H1 (cell line): Measurements from ENCODE around the gene ACTA2.

Experiments used
- POLR2A ChIP-seq, 2 experiments: IDR thresholded peaks; 1 replicate in 1 of 2; 2 replicates in 1 of 2; pipeline ENCODE4 v1.6.1; 2011; ENCODE audit warnings: low read depth in 2 of 2, low read length in 2 of 2, mild to moderate bottlenecking in 2 of 2; ENCODE audit errors: control extremely low read depth in 1 of 2
- SIX5 ChIP-seq: IDR thresholded peaks from 2 replicates; pipeline ENCODE4 v1.6.1; 2011; ENCODE audit warnings: mild to moderate bottlenecking, low read depth, low read length
- TF ChIP-seq, protein P1 (sequence below), 3 experiments: IDR thresholded peaks; 1 replicate in 2 of 3; 2 replicates in 1 of 3; pipeline versions ENCODE4 v1.5.1 to v1.6.1; 2011; ENCODE audit warnings: low read length in 3 of 3, mild to moderate bottlenecking in 3 of 3, inconsistent platforms in 2 of 3, low read depth in 1 of 3, moderate library complexity in 1 of 3; ENCODE audit not compliant: insufficient read depth in 1 of 3; ENCODE audit errors: control extremely low read depth in 1 of 3

DNA sequence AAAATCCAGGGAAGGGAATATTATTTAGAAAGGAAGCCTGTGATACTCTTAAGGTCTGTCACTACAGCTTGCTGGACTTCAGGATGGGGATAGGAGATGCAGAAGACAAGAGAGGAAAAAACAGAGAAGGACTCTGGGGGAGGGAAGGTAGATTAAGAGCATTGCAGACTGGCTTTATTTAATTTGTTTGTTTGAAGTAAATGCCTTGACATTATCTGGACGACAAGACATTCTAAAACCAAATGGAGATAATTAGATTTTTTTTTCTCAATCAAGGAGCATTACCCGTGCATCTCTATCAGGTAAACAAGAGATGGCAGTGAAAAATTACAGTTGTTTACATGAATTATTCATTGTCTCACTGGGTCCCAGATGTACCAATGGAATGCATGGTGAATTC lies 24.3 kb downstream of the ACTA2 start:
- no peak for TF ChIP-seq POLR2A (IDR thresholded peaks at IDR 0.05; ENCODE audit: control extremely low read depth in 1 of 2, low read depth in 2 of 2, low read length in 2 of 2)
- TF ChIP-seq, protein P1, sequence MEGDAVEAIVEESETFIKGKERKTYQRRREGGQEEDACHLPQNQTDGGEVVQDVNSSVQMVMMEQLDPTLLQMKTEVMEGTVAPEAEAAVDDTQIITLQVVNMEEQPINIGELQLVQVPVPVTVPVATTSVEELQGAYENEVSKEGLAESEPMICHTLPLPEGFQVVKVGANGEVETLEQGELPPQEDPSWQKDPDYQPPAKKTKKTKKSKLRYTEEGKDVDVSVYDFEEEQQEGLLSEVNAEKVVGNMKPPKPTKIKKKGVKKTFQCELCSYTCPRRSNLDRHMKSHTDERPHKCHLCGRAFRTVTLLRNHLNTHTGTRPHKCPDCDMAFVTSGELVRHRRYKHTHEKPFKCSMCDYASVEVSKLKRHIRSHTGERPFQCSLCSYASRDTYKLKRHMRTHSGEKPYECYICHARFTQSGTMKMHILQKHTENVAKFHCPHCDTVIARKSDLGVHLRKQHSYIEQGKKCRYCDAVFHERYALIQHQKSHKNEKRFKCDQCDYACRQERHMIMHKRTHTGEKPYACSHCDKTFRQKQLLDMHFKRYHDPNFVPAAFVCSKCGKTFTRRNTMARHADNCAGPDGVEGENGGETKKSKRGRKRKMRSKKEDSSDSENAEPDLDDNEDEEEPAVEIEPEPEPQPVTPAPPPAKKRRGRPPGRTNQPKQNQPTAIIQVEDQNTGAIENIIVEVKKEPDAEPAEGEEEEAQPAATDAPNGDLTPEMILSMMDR (IDR thresholded peaks at IDR 0.05; ENCODE audit: control extremely low read depth in 1 of 3, insufficient read depth in 1 of 3, low read depth in 1 of 3, low read length in 3 of 3) = no peak
- TF ChIP-seq SIX5 = no peak
